ENCODE results near the gene BPGM. TPM values are rescaled to one million over a fixed set of nuclear protein-coding genes. Genes with fewer than 3 reads are reported as not detected.

Gene BPGM
- total RNA-seq, 1 donor = 64.8 TPM

- H3K4me1 ChIP-seq (ENCODE audit: insufficient read depth, low read length) = peaks cover 65% of the 10 kb centered on the region
- H3K79me2 ChIP-seq (ENCODE audit: insufficient read depth, low read length) = no peaks in the 10 kb centered on the region
- H3K4me3 ChIP-seq (ENCODE audit: insufficient read depth, low read length) = no peak overlapping the region
- no peaks in the 10 kb centered on the region for H3K27me3 ChIP-seq (ENCODE audit: insufficient read depth, low read length)
- no peak for DNase-seq (ENCODE audit: insufficient read length, low spot score, missing footprints)
- TF ChIP-seq CTCF (IDR thresholded peaks at IDR 0.05; ENCODE audit: extremely low read depth, low read depth, low read length) = peak; percentile 49
- H3K36me3 ChIP-seq (ENCODE audit: insufficient read depth, low read length) = no peaks in the 10 kb centered on the region
- no peak overlapping the region for H3K4me2 ChIP-seq (ENCODE audit: insufficient read depth, low read length)
- H3K27ac ChIP-seq (ENCODE audit: low read depth, low read length) = peak overlapping the region; percentile 98
- H2AFZ ChIP-seq (ENCODE audit: low read length) = no peak overlapping the region
- no peaks in the 10 kb centered on the region for H3K9me3 ChIP-seq (ENCODE audit: low read depth, low read length)
- H4K20me1 ChIP-seq (ENCODE audit: insufficient read depth, low read length) = no peaks in the 10 kb centered on the region
Observed at GRCh38 chr7:134694299-134694698, 47.6 kb downstream of the BPGM start.

- no peaks in the 10 kb centered on the region for H4K20me1 ChIP-seq (ENCODE audit: insufficient read depth, low read length)
- no peaks in the 10 kb centered on the region for H3K9me3 ChIP-seq (ENCODE audit: low read depth, low read length)
- no peaks in the 10 kb centered on the region for H3K27me3 ChIP-seq (ENCODE audit: insufficient read depth, low read length)
- H3K79me2 ChIP-seq (ENCODE audit: insufficient read depth, low read length) = no peaks in the 10 kb centered on the region
- no peaks in the 10 kb centered on the region for H3K36me3 ChIP-seq (ENCODE audit: insufficient read depth, low read length)
- TF ChIP-seq CTCF (IDR thresholded peaks at IDR 0.05; ENCODE audit: extremely low read depth, low read depth, low read length) = no peak
- H2AFZ ChIP-seq (ENCODE audit: low read length) = peak overlapping the region; percentile 33
- H3K4me3 ChIP-seq (ENCODE audit: insufficient read depth, low read length) = no peak overlapping the region
- peaks cover 62% of the 10 kb centered on the region for H3K4me1 ChIP-seq (ENCODE audit: insufficient read depth, low read length)
- no peak for DNase-seq (ENCODE audit: insufficient read length, low spot score, missing footprints)
- H3K27ac ChIP-seq (ENCODE audit: low read depth, low read length) = peak overlapping the region; percentile 98
- H3K4me2 ChIP-seq (ENCODE audit: insufficient read depth, low read length) = peak overlapping the region; percentile 51
Observed at GRCh38 chr7:134694767-134695166, 48.1 kb downstream of the BPGM start.

GRCh38 chr7:134695321-134695860 is 48.7 kb downstream of the BPGM start:
- peak overlapping the region; percentile 33 for H2AFZ ChIP-seq (ENCODE audit: low read length)

GRCh38 chr7:134696261-134696660 is 49.6 kb downstream of the BPGM start:
- peak overlapping the region; percentile 51 for H3K4me2 ChIP-seq (ENCODE audit: insufficient read depth, low read length)
- no peaks in the 10 kb centered on the region for H3K27me3 ChIP-seq (ENCODE audit: insufficient read depth, low read length)
- TF ChIP-seq CTCF (IDR thresholded peaks at IDR 0.05; ENCODE audit: extremely low read depth, low read depth, low read length) = no peak
- H4K20me1 ChIP-seq (ENCODE audit: insufficient read depth, low read length) = no peaks in the 10 kb centered on the region
- H3K36me3 ChIP-seq (ENCODE audit: insufficient read depth, low read length) = no peaks in the 10 kb centered on the region
- H3K9me3 ChIP-seq (ENCODE audit: low read depth, low read length) = no peaks in the 10 kb centered on the region
- H3K4me3 ChIP-seq (ENCODE audit: insufficient read depth, low read length) = no peak overlapping the region
- peak overlapping the region; percentile 98 for H3K27ac ChIP-seq (ENCODE audit: low read depth, low read length)
- H3K79me2 ChIP-seq (ENCODE audit: insufficient read depth, low read length) = no peaks in the 10 kb centered on the region
- no peak for DNase-seq (ENCODE audit: insufficient read length, low spot score, missing footprints)
- peaks cover 53% of the 10 kb centered on the region for H3K4me1 ChIP-seq (ENCODE audit: insufficient read depth, low read length)
- H2AFZ ChIP-seq (ENCODE audit: low read length) = no peak overlapping the region

More at GRCh38 chr7:134695321-134695860, 48.7 kb downstream of the BPGM start:
- peak overlapping the region; percentile 98 for H3K27ac ChIP-seq (ENCODE audit: low read depth, low read length)
- no peaks in the 10 kb centered on the region for H3K27me3 ChIP-seq (ENCODE audit: insufficient read depth, low read length)
- H3K9me3 ChIP-seq (ENCODE audit: low read depth, low read length) = no peaks in the 10 kb centered on the region
- peak overlapping the region; percentile 51 for H3K4me2 ChIP-seq (ENCODE audit: insufficient read depth, low read length)
- TF ChIP-seq CTCF (IDR thresholded peaks at IDR 0.05; ENCODE audit: extremely low read depth, low read depth, low read length) = no peak
- no peaks in the 10 kb centered on the region for H4K20me1 ChIP-seq (ENCODE audit: insufficient read depth, low read length)
- H3K4me1 ChIP-seq (ENCODE audit: insufficient read depth, low read length) = peaks cover 59% of the 10 kb centered on the region
- peak; percentile 78 for DNase-seq (ENCODE audit: insufficient read length, low spot score, missing footprints)
- no peak overlapping the region for H3K4me3 ChIP-seq (ENCODE audit: insufficient read depth, low read length)
- H3K79me2 ChIP-seq (ENCODE audit: insufficient read depth, low read length) = no peaks in the 10 kb centered on the region
- no peaks in the 10 kb centered on the region for H3K36me3 ChIP-seq (ENCODE audit: insufficient read depth, low read length)
